SKM-1 treated with dmso at 0.1 percent for 144 hours (cell line): Measurements from ENCODE around the gene CDK3.

Experiments used
- DNase-seq: peaks from one replicate; lab custom pipeline; 2025; ENCODE audit not compliant: unreplicated experiment; lab: John Stamatoyannopoulos, UW

The CDK3 gene

GRCh38 chr17:75987041-75987440 is 13.6 kb upstream of the CDK3 start:
- DNase-seq: no peak

DNA sequence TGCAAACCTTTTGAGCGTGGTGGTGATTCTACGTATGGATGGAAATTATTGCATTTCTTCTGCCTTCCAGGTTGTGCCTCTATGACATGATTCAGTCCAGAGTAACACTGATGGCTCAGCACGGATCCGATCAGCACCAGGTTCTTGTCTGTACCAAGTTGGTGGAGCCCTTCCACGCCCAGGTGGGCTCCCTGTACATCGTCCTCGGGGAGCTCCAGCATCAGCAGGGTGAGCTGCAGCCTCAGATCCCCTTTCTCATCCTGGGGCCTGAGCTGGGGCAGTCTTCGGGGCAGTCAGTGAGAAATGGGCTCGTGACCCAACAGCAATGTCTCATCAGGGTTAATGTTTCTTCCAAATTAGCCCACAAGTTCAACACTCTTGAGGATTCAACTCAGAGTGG is 9.3 kb upstream of the CDK3 start:
- no peak for DNase-seq

GRCh38 chr17:75994802-75995370 is 5.8 kb upstream of the CDK3 start:
- DNase-seq: no peak

- DNase-seq: no peak
Measured at GRCh38 chr17:75995385-75995925, 5.2 kb upstream of the CDK3 start.

- DNase-seq: peak; percentile 86
Measured at GRCh38 chr17:75996665-75997590, 3.7 kb upstream of the CDK3 start.

GRCh38 chr17:75998327-75998795 is 2.3 kb upstream of the CDK3 start:
- DNase-seq: no peak

- DNase-seq: peak; percentile 44
Measured at GRCh38 chr17:76000016-76000754, 470 bp upstream of the CDK3 start.

GRCh38 chr17:76002100-76002499 is 1.4 kb downstream of the CDK3 start:
- DNase-seq: no peak

- DNase-seq: no peak
Measured at GRCh38 chr17:76003915-76004314, 3.3 kb downstream of the CDK3 start.

- DNase-seq: no peak
Measured at GRCh38 chr17:76004750-76005262, 4.2 kb downstream of the CDK3 start.

GRCh38 chr17:76005263-76006149 is 4.9 kb downstream of the CDK3 start:
- DNase-seq: peak; percentile 65

- no peak for DNase-seq
Measured at GRCh38 chr17:76007131-76007849, 6.6 kb downstream of the CDK3 start.

DNA sequence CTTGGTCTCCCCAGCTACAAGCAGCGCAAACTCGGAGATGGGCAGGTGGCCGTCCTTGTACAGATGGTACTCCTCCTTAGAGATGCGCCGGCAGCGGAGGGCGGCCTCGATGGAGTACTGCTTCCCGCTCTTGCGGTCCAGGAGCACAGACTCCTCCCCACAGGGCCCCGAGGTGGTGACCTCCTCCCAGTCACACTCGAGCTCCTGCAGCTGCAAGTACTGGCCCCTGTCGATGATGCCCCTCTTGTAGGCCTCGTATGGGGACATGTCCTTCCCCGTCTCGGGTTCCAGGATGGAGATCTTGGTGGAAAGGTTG is 7.2 kb downstream of the CDK3 start:
- no peak for DNase-seq

GRCh38 chr17:76008208-76008607 is 7.6 kb downstream of the CDK3 start:
- DNase-seq: no peak

- no peak for DNase-seq
Measured at GRCh38 chr17:76008630-76009425, 8.2 kb downstream of the CDK3 start.

GRCh38 chr17:76009447-76009846 is 8.8 kb downstream of the CDK3 start:
- no peak for DNase-seq

GRCh38 chr17:76009969-76010661 is 9.5 kb downstream of the CDK3 start:
- no peak for DNase-seq

DNA sequence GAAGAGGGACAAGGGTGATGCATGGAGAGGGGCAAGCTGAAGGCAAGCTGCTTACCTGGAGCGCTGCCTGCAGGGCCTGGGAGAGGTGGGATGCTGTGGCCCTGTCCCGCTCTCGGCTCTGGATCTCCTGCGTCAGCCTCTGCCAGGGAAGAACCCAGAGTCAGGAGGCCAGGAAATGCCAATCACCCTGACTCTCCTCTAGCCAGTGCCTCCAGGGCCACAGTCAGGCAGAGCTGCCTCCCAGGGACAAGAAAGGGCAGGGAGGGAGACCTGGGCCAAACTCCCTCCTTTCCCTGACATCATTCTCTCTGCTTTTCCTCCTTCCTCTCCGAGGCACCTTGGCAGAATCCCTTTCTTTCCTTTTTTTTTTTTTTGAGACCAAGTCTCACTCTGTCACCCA is 11.3 kb downstream of the CDK3 start:
- DNase-seq: no peak
